ENCODE measurements around the gene SUSD1. TPM values are rescaled to one million over a fixed set of nuclear protein-coding genes. Genes with fewer than 3 reads are reported as not detected.

SUSD1 gene
- total RNA-seq, 4 donors from 2014 or later, result 4.7 to 5.8 (median 5.4) TPM

DNA sequence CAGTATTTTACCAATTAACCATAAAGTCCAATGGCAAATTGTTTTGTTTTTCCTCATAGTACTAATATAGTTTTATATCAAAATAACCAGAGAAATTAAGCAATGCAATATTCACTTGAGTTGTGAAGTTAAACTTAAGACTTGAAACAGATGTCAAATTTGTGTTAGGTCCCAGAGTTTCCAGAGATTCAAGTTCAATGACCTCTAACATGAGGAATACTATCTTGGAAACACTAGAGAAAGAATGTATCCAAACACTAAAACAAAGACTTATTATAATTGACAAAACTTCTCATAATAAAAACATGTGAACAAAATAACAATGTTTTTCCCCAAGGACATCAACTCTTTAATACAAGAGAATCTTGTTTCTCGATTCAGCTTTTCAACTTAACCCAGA is 18.0 kb downstream of the SUSD1 start:
- intact Hi-C loops (cut with DNase I), result no loop called here
- no peak overlapping the region for H3K27ac ChIP-seq (replicated peaks in 1 of 4)
- H3K27me3 ChIP-seq, result no peaks in the 10 kb centered on the region
- DNase-seq (ENCODE audit: extremely low spot score), result no peak
- WGBS, result 74% methylated on average over 1 of the region's 1 CpG
- no peak for TF ChIP-seq POLR2A (IDR thresholded peaks at IDR 0.05; ENCODE audit: low read depth)
- TF ChIP-seq, protein P1, sequence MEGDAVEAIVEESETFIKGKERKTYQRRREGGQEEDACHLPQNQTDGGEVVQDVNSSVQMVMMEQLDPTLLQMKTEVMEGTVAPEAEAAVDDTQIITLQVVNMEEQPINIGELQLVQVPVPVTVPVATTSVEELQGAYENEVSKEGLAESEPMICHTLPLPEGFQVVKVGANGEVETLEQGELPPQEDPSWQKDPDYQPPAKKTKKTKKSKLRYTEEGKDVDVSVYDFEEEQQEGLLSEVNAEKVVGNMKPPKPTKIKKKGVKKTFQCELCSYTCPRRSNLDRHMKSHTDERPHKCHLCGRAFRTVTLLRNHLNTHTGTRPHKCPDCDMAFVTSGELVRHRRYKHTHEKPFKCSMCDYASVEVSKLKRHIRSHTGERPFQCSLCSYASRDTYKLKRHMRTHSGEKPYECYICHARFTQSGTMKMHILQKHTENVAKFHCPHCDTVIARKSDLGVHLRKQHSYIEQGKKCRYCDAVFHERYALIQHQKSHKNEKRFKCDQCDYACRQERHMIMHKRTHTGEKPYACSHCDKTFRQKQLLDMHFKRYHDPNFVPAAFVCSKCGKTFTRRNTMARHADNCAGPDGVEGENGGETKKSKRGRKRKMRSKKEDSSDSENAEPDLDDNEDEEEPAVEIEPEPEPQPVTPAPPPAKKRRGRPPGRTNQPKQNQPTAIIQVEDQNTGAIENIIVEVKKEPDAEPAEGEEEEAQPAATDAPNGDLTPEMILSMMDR (IDR thresholded peaks at IDR 0.05), result no peak
- no peaks in the 10 kb centered on the region for H3K9me3 ChIP-seq
- H3K4me3 ChIP-seq, result no peak overlapping the region
- H3K4me1 ChIP-seq, result no peaks in the 10 kb centered on the region
- H3K36me3 ChIP-seq, result no peaks in the 10 kb centered on the region

DNA sequence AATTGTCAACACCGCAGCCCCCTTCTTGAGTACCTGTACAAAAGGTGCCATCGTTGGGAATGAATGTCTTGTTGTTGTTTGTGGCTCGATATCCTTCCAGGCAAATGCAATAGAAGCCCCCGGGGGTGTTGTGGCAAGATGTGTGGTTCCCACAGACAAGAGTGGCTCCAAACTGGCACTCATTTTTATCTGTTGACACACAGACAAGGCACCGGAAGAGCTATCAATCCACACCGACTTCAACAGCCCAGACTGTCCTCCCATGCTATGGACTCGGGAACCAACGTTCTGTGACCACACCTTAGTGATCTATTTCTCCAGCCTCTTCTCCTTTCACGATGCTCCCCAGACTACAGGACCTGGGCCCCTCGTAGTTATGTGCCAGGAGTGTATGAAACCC is 25.9 kb downstream of the SUSD1 start:
- H3K36me3 ChIP-seq, result peaks cover 0 to 10% (median 1%) of the 10 kb centered on the region in 4 donors
- H3K27me3 ChIP-seq, result no peaks in the 10 kb centered on the region
- no peaks in the 10 kb centered on the region for H3K9me3 ChIP-seq
- H3K4me1 ChIP-seq, result no peaks in the 10 kb centered on the region
- 94% methylated on average over 10 of the region's 10 CpGs for WGBS
- TF ChIP-seq POLR2A (IDR thresholded peaks at IDR 0.05; ENCODE audit: low read depth), result no peak
- TF ChIP-seq, protein P1 (IDR thresholded peaks at IDR 0.05), result no peak
- TF ChIP-seq EP300 (IDR thresholded peaks at IDR 0.05), result no peak
- H3K27ac ChIP-seq (replicated peaks in 1 of 4), result no peak overlapping the region
- no peak for DNase-seq (ENCODE audit: extremely low spot score)
- no peak overlapping the region for H3K4me3 ChIP-seq
- intact Hi-C loops (cut with DNase I), result no loop called here

DNA sequence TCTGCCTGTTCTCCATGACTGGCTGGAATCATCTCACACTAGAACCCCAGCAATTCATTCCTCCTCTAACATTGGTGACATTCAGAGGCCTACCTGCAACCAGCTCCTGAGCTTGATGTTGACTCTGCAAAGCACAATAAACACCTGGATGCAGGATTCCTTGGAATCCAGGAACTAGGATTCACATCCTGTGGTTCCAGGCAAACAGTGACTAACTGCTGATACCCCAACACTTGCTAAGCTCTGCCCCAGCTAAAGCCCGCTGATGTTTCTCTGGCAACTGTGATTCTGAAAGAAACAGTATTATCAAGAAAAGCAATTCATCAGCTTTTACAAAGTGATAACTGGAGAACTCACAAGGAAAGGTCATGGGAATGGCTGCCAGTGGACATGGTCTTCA is 29.2 kb downstream of the SUSD1 start:
- peaks cover 0 to 22% (median 3%) of the 10 kb centered on the region in 4 donors for H3K36me3 ChIP-seq
- no peaks in the 10 kb centered on the region for H3K9me3 ChIP-seq
- 95% methylated on average over 1 of the region's 1 CpG for WGBS
- DNase-seq (ENCODE audit: extremely low spot score), result no peak
- no peaks in the 10 kb centered on the region for H3K4me1 ChIP-seq
- intact Hi-C loops (cut with DNase I), result no loop called here
- H3K4me3 ChIP-seq, result no peak overlapping the region
- TF ChIP-seq, protein P1 (IDR thresholded peaks at IDR 0.05), result no peak
- TF ChIP-seq EP300 (IDR thresholded peaks at IDR 0.05) (no peak), POLR2AphosphoS5 (IDR thresholded peaks at IDR 0.05) (no peak), POLR2A (IDR thresholded peaks at IDR 0.05; ENCODE audit: low read depth) (no peak)
- no peak overlapping the region for H3K27ac ChIP-seq (replicated peaks in 1 of 4)
- no peaks in the 10 kb centered on the region for H3K27me3 ChIP-seq

DNA sequence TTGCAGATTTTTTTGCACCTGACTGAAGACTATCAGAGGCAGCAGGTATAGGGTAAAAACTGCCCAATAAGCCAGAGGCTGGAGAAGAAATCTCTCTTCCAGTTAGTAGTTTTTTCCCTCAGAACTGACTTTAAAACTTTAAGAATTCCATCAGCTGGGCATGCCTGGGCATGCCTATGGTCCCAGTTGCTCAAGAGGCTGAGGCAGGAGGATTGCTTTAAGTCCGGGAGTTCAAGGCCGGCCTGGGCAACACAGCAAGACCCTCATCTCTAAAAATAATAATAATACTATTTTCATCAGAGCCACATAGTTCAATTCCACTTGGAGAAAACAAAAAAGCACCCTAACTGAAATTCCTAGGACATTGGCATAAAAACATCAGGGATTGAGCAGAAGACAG is 30.3 kb downstream of the SUSD1 start:
- no peak for DNase-seq (ENCODE audit: extremely low spot score)
- no peak overlapping the region for H3K4me3 ChIP-seq
- TF ChIP-seq EP300 (IDR thresholded peaks at IDR 0.05) (no peak), POLR2AphosphoS5 (IDR thresholded peaks at IDR 0.05) (no peak), POLR2A (IDR thresholded peaks at IDR 0.05; ENCODE audit: low read depth) (no peak)
- TF ChIP-seq, protein P1 (IDR thresholded peaks at IDR 0.05), result no peak
- H3K4me1 ChIP-seq, result no peaks in the 10 kb centered on the region
- no peak overlapping the region for H3K27ac ChIP-seq (replicated peaks in 1 of 4)
- peaks cover 0 to 27% (median 3%) of the 10 kb centered on the region in 4 donors for H3K36me3 ChIP-seq
- intact Hi-C loops (cut with DNase I), result no loop called here
- H3K27me3 ChIP-seq, result no peaks in the 10 kb centered on the region
- no peaks in the 10 kb centered on the region for H3K9me3 ChIP-seq
- 100% methylated on average over 2 of the region's 2 CpGs for WGBS

DNA sequence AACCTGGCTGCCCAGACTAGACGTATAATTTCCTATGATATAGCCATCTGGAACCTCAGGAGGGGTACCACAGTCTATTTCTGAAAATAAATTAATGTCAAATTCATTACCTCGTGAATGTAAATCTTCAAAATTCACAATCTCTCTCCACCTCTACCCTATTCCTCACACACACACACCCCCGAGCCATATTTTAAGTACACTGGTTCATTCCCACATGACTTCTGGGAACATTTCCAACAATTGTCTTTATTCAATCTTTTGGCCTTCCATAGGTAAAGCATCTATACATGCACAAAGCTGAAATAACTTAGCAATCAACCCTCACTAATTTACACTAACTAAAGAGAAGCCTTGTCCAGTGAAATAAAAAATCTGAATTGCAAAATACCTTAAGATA is 32.7 kb downstream of the SUSD1 start:
- WGBS, result 86% methylated on average over 3 of the region's 3 CpGs
- H3K4me1 ChIP-seq, result no peaks in the 10 kb centered on the region
- no peaks in the 10 kb centered on the region for H3K9me3 ChIP-seq
- peaks cover 0 to 27% (median 2%) of the 10 kb centered on the region in 4 donors for H3K36me3 ChIP-seq
- intact Hi-C loops (cut with DNase I), result no loop called here
- no peak for TF ChIP-seq POLR2AphosphoS5 (IDR thresholded peaks at IDR 0.05)
- TF ChIP-seq, protein P1 (IDR thresholded peaks at IDR 0.05), result no peak
- TF ChIP-seq POLR2A (IDR thresholded peaks at IDR 0.05; ENCODE audit: low read depth), result no peak
- no peak for TF ChIP-seq EP300 (IDR thresholded peaks at IDR 0.05)
- H3K27me3 ChIP-seq, result no peaks in the 10 kb centered on the region
- no peak for DNase-seq (ENCODE audit: extremely low spot score)
- H3K4me3 ChIP-seq, result no peak overlapping the region
- no peak overlapping the region for H3K27ac ChIP-seq (replicated peaks in 1 of 4)
